Type B pancreatic cell (in vitro differentiated cells): ENCODE measurements around the gene NMNAT1. TPM values are rescaled to one million over a fixed set of nuclear protein-coding genes. Genes with fewer than 3 reads are reported as not detected.

Experiments used
- DNase-seq: peaks from one replicate; pipeline ENCODE4 v3.0.0; 2021; ENCODE audit warnings: mixed read lengths; ENCODE audit not compliant: unreplicated experiment; ENCODE audit errors: extremely low spot score
- H3K27ac Mint-ChIP-seq: 2 replicates; pipeline ENCODE4 v1.8.0; 2021; ENCODE audit warnings: mild to moderate bottlenecking, mixed read lengths
- H3K27me3 Mint-ChIP-seq: 2 replicates; pipeline ENCODE4 v1.8.0; 2021; ENCODE audit warnings: mixed read lengths
- H3K36me3 Mint-ChIP-seq: 2 replicates; pipeline ENCODE4 v1.8.0; 2021; ENCODE audit warnings: mixed read lengths
- H3K4me1 Mint-ChIP-seq: one replicate; pipeline ENCODE4 v1.8.0; 2021; ENCODE audit warnings: mixed read lengths; ENCODE audit not compliant: unreplicated experiment
- H3K4me3 Mint-ChIP-seq: 2 replicates; pipeline ENCODE4 v1.8.0; 2021; ENCODE audit warnings: mild to moderate bottlenecking, mixed read lengths
- H3K9me3 Mint-ChIP-seq: 2 replicates; pipeline ENCODE4 v1.8.0; 2021; ENCODE audit warnings: mixed read lengths
- CTCF ChIP-seq: fragments of 200-600 bp; sonication (generic); conservative IDR thresholded peaks from 2 replicates; pipeline ENCODE4 v1.5.0; 2021; ENCODE audit warnings: antibody characterized with exemption, mild to moderate bottlenecking
- microRNA-seq: library from miRNA; unstranded; fragments of <30 nt; microRNA quantifications from one replicate; pipeline ENCODE4, GENCODE V29; 2020
- total RNA-seq: library from RNA; stranded (reverse); gene quantifications from 2 replicates; pipeline ENCODE4 v1.2.1, GENCODE V29; 2021; ENCODE audit warnings: low replicate concordance

The NMNAT1 gene
- total RNA-seq, 1 donor from 2014 or later: 12.7 TPM

DNA sequence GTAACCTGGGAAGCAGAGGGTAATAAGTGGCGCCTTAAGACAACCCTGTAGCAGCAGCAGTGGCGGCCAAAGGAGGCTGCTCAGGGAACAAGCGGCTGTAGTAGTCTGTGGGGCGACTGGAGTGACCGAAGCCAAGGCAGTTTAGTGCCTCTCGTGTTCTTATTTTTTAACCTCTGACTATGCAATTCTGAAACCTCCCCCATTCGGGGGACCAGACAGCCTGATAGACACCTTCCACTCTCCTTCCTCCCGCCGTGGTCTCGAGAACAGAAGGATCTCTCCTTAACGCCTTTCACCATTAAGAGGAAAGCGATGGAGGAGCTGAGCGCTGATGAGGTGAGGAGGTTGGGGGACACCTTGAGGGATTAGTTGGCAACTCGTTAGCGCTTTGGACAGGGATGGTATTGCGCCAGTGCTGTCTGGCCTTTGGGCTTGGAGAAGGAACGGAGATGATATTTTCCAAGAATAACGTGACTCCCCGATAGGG, 90.1 kb downstream of the NMNAT1 start:
- TF ChIP-seq CTCF: peak; percentile 13
- no peaks in the 10 kb centered on the region for H3K36me3 Mint-ChIP-seq
- peak overlapping the region; percentile 94 for H3K4me3 Mint-ChIP-seq
- no peaks in the 10 kb centered on the region for H3K27me3 Mint-ChIP-seq
- peaks cover 23% of the 10 kb centered on the region for H3K4me1 Mint-ChIP-seq
- H3K27ac Mint-ChIP-seq: peak overlapping the region; percentile 88
- no peaks in the 10 kb centered on the region for H3K9me3 Mint-ChIP-seq
- DNase-seq: no peak

Small RNA genes lying within 50 kb of the gene (microRNA-seq; reads per million reads assigned to microRNA genes)
- gene MIR5697: 1.4 reads per million

Other genes with a start within 250 kb of the NMNAT1 start
- 112 and 136 TPM in 2 replicates for gene CLSTN1, start 119.5 kb upstream of the NMNAT1 start, total RNA-seq
- 51.8 and 54.1 TPM in 2 replicates for gene CTNNBIP1, start 33.2 kb upstream of the NMNAT1 start, total RNA-seq
- gene LZIC, start 84 bp upstream of the NMNAT1 start, total RNA-seq: 37.9 and 41.8 TPM in 2 replicates
- 0.92 and 2.9 TPM in 2 replicates for gene RBP7, start 53.8 kb downstream of the NMNAT1 start, total RNA-seq
- 55.1 and 58.7 TPM in 2 replicates for gene UBE4B, start 89.5 kb downstream of the NMNAT1 start, total RNA-seq